Measurements from ENCODE around the gene LIX1L. TPM values are rescaled to one million over a fixed set of nuclear protein-coding genes. Genes with fewer than 3 reads are reported as not detected.

Gene LIX1L
- total and polyA plus RNA-seq, 2 of the 13 experiments (the other 11 are each of a cell fraction or from before 2014, with no cell fraction given) = 8.1 to 24.9 TPM

GRCh38 chr1:145891587-145892485, 66.0 kb downstream of the LIX1L start (continued):
- TF ChIP-seq PATZ1 (CRISPR knock-in tag; IDR thresholded peaks at IDR 0.05) (peak; percentile 76), TRIM22 (IDR thresholded peaks at IDR 0.05) (no peak), HIVEP1 (CRISPR knock-in tag; IDR thresholded peaks at IDR 0.05) (no peak), NCOA1 (CRISPR knock-in tag; IDR thresholded peaks at IDR 0.05) (no peak), PCBP2 (optimal IDR thresholded peaks at IDR 0.05; ENCODE audit: low read depth, low read length, poor library complexity, severe bottlenecking) (no peak), ELF3 (CRISPR knock-in tag; IDR thresholded peaks at IDR 0.05) (peak; percentile 92), HDAC2 (CRISPR knock-in tag; IDR thresholded peaks at IDR 0.05) (peak; percentile 85), HNRNPH1 (optimal IDR thresholded peaks at IDR 0.05; ENCODE audit: low read depth, low read length) (no peak), TSC22D2 (CRISPR knock-in tag; IDR thresholded peaks at IDR 0.05; ENCODE audit: borderline replicate concordance) (peak; percentile 56; the same call in 1 of the 2 replicates), HMGA1 (CRISPR knock-in tag; conservative IDR thresholded peaks at IDR 0.05) (no peak), ZNF850 (CRISPR knock-in tag; conservative IDR thresholded peaks at IDR 0.05) (no peak), KDM1A (CRISPR knock-in tag; IDR thresholded peaks at IDR 0.05) (no peak), KDM2A (CRISPR knock-in tag; IDR thresholded peaks at IDR 0.05; ENCODE audit: borderline replicate concordance, low read depth) (peak; percentile 82), ZNF264 (CRISPR knock-in tag; IDR thresholded peaks at IDR 0.05) (no peak; the same call in 1 of the 2 replicates), ZNF530 (CRISPR knock-in tag; IDR thresholded peaks at IDR 0.05; ENCODE audit: low read depth) (no peak), NFYB (CRISPR knock-in tag; IDR thresholded peaks at IDR 0.05) (no peak), ZNF121 (CRISPR knock-in tag; IDR thresholded peaks at IDR 0.05) (no peak), MAFG (CRISPR knock-in tag; IDR thresholded peaks at IDR 0.05) (no peak), GRHL1 (CRISPR knock-in tag; conservative IDR thresholded peaks at IDR 0.05) (no peak), PLSCR1 (CRISPR knock-in tag; IDR thresholded peaks at IDR 0.05; ENCODE audit: borderline replicate concordance) (no peak), MYPOP (CRISPR knock-in tag; IDR thresholded peaks at IDR 0.05) (peak; percentile 82; the same call in 1 of the 2 replicates), ZNF468 (CRISPR knock-in tag; IDR thresholded peaks at IDR 0.05) (no peak), BCL6 (CRISPR knock-in tag; IDR thresholded peaks at IDR 0.05) (peak; percentile 56; the same call in 1 of the 2 replicates), TBP (CRISPR knock-in tag; IDR thresholded peaks at IDR 0.05) (no peak)

All from HepG2 (cell line).